ENCODE data around the gene DHRS4.
"Not testable (repeated sequence)": the region's sequence is repeated elsewhere in the genome, so short reads cannot be mapped to it uniquely, and the experiment has no call there.

DNA sequence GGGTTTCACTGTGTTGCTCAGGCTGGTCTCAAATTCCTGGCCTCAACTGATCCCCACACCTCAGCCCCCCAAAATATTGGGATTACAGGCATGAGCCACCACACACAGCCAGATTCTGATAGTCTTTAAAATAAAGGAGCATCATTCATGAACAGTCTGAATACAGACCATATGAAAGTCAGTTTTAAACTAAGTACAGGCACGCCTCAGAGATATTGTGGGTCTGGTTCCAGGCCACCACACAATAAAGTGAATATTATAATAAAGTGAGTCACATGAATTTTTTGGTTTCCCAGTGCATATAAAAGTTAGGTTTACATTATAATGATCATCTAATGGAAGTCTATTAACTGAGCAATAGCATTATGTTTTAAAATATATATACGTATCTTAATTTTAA lies 43.3 kb downstream of the DHRS4 start:
- TF ChIP-seq, protein P1, sequence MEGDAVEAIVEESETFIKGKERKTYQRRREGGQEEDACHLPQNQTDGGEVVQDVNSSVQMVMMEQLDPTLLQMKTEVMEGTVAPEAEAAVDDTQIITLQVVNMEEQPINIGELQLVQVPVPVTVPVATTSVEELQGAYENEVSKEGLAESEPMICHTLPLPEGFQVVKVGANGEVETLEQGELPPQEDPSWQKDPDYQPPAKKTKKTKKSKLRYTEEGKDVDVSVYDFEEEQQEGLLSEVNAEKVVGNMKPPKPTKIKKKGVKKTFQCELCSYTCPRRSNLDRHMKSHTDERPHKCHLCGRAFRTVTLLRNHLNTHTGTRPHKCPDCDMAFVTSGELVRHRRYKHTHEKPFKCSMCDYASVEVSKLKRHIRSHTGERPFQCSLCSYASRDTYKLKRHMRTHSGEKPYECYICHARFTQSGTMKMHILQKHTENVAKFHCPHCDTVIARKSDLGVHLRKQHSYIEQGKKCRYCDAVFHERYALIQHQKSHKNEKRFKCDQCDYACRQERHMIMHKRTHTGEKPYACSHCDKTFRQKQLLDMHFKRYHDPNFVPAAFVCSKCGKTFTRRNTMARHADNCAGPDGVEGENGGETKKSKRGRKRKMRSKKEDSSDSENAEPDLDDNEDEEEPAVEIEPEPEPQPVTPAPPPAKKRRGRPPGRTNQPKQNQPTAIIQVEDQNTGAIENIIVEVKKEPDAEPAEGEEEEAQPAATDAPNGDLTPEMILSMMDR (conservative IDR thresholded peaks at IDR 0.05; ENCODE audit: low read depth, low read length): not testable (repeated sequence)
- not testable (repeated sequence) for TF ChIP-seq EZH2 (IDR thresholded peaks at IDR 0.05; ENCODE audit: borderline replicate concordance, low read depth, low read length, poor library complexity, severe bottlenecking)

Measured in A673 (cell line).